HL-60 (cell line): ENCODE data around the gene VAT1.

Experiments
- DNase-seq, 2 experiments: peaks; one replicate each; pipeline ENCODE4 v3.0.0-alpha.2; 2010 to 2020; ENCODE audit warnings: low read depth in 1 of 2, low spot score in 1 of 2
- H3K27ac ChIP-seq: fragments of 250-450 bp; sonication (Bioruptor Pico); replicated peaks from 2 replicates; pipeline ENCODE4 v1.5.1; 2020; ENCODE audit warnings: mild to moderate bottlenecking, moderate library complexity
- H3K27me3 ChIP-seq: fragments of 250-450 bp; sonication (Bioruptor Pico); 2 replicates; pipeline ENCODE4 v1.5.1; 2021; ENCODE audit warnings: mild to moderate bottlenecking, moderate library complexity; ENCODE audit not compliant: insufficient read depth, poor library complexity, severe bottlenecking
- H3K4me3 ChIP-seq: replicated peaks from 2 replicates; pipeline ENCODE4 v1.5.1; 2011; ENCODE audit warnings: mild to moderate bottlenecking, control low read depth, low read length; ENCODE audit not compliant: insufficient read depth
- CTCF ChIP-seq: IDR thresholded peaks from one replicate; pipeline ENCODE4 v1.5.1; 2011; ENCODE audit warnings: low read length, control low read depth, inconsistent platforms; ENCODE audit not compliant: insufficient read depth
- GABPA ChIP-seq: IDR thresholded peaks from 2 replicates; pipeline ENCODE4 v1.6.1; 2012; ENCODE audit warnings: low read depth
- POLR2AphosphoS5 ChIP-seq: IDR thresholded peaks from 2 replicates; pipeline ENCODE4 v1.6.1; 2012; ENCODE audit warnings: low read depth
- REST ChIP-seq: IDR thresholded peaks from 2 replicates; pipeline ENCODE4 v1.6.1; 2012; ENCODE audit warnings: low read depth; ENCODE audit not compliant: insufficient replicate concordance
- SPI1 ChIP-seq: IDR thresholded peaks from 2 replicates; pipeline ENCODE4 v1.6.1; 2012; ENCODE audit warnings: low read depth, mild to moderate bottlenecking, borderline replicate concordance

The VAT1 gene

GRCh38 chr17:42971589-42971988 is 50.6 kb downstream of the VAT1 start:
- Histone ChIP-seq H3K27ac (no peak overlapping the region), H3K27me3 (no peaks in the 10 kb centered on the region), H3K4me3 (no peak overlapping the region)
- TF ChIP-seq CTCF = no peak
- TF ChIP-seq GABPA = no peak
- no peak for TF ChIP-seq POLR2AphosphoS5
- TF ChIP-seq SPI1 = no peak
- no peak for TF ChIP-seq REST
- no peak for DNase-seq

GRCh38 chr17:42969001-42969581 is 53.1 kb downstream of the VAT1 start:
- no peaks in the 10 kb centered on the region for H3K27me3 ChIP-seq
- no peak for TF ChIP-seq CTCF
- TF ChIP-seq SPI1 = no peak
- no peak for TF ChIP-seq REST
- no peak for TF ChIP-seq GABPA
- no peak for TF ChIP-seq POLR2AphosphoS5
- no peak overlapping the region; the same call in 1 of the 2 replicates for H3K27ac ChIP-seq
- peak; percentile 50 to 52 for DNase-seq
- H3K4me3 ChIP-seq = no peak overlapping the region

- H3K27ac ChIP-seq = no peak overlapping the region
- no peak for DNase-seq
- no peak overlapping the region for H3K4me3 ChIP-seq
- H3K27me3 ChIP-seq = no peaks in the 10 kb centered on the region
- TF ChIP-seq POLR2AphosphoS5 = no peak
- TF ChIP-seq REST = no peak
- TF ChIP-seq SPI1 = no peak
- TF ChIP-seq CTCF = no peak
- no peak for TF ChIP-seq GABPA
Measured at GRCh38 chr17:42967925-42968324, 54.3 kb downstream of the VAT1 start.
